HG02798 (cell line): ENCODE measurements around the gene LAMTOR2.
"Not testable (repeated sequence)": the region's sequence is repeated elsewhere in the genome, so short reads cannot be mapped to it uniquely, and the experiment has no call there.

Source experiments
- ATAC-seq: cut with Tn5 transposase; IDR thresholded peaks from one replicate; pipeline ENCODE4 v1.9.1; 2021; ENCODE audit warnings: mild to moderate bottlenecking; ENCODE audit not compliant: unreplicated experiment, poor library complexity

Gene LAMTOR2

DNA sequence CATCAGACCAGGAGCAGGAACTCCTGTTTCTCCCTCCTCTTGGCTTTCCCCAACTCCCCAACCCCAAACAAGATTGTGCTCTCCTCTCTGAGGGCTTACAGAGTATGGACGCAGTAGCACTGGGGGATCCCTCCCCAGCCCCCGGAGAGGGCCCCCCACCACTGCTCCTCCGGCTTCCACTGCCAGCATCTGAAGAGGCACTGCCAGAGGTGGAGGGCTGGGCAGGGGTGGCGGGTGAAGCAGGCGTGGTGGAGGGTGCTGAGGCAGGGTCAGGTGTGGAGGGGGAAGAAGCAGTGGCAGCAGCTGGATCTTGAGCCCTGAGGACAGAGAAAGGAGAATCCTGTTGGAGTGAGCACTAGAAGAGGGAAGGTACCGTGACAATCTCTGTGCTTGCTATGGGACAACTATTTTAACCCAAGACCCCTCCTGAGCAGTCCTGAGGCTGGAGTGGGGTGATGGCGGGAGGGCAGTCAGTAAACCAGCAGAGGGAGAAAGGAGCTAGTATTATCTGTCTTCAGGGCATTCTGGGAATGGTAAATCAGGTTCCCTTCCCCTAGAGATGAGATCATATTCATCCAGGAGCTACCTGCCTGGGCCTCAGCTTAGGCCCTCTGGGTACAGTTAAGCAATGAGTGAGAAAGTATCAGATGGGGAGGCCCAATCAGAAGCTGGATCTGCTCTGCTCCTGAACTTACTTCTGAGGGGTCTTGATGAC lies 3.4 kb upstream of the LAMTOR2 start:
- no peak for ATAC-seq

DNA sequence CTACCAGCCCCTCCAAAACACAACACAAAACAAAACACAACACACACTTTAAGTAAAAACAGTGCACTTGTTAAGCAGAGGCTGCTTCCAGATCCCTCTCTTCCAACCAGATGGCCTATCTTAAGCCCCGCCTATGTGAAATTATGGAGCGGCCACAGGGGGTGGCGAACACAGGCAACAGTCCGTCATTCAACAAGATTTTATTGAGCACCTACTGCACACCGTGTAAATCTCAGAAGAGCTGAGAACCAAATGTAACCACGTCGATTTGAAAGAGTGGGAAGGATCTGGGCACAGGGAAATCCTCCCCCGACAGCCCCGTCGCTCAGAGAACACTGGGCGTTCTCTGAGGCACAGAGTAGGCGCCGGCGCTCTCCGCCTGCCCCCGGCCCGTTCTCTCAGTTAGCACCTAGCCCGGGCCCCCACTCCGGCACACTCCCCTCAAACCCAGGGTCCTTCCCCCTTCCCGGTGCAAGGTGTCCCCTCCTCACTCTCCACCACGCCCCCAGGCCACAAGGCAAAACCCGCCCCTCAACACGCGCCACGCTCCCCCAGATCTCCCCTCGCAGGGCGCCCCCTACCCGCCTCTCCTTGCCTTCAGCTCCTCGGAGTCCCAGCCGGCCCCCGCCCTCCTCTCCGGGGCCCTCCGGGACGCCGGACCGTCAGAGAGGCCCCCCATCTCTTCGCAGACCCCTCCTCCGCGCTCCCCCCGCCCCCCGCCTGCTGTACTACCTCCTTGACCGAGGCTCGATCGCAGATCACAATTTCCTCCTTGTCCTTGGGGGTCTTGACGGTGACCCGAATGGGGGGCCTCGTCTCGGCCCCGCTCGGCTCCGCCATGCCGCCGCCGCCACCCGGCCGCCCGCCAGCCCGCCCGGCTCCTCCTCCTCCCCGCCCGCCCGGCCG lies 1.5 kb upstream of the LAMTOR2 start:
- ATAC-seq: no peak

DNA sequence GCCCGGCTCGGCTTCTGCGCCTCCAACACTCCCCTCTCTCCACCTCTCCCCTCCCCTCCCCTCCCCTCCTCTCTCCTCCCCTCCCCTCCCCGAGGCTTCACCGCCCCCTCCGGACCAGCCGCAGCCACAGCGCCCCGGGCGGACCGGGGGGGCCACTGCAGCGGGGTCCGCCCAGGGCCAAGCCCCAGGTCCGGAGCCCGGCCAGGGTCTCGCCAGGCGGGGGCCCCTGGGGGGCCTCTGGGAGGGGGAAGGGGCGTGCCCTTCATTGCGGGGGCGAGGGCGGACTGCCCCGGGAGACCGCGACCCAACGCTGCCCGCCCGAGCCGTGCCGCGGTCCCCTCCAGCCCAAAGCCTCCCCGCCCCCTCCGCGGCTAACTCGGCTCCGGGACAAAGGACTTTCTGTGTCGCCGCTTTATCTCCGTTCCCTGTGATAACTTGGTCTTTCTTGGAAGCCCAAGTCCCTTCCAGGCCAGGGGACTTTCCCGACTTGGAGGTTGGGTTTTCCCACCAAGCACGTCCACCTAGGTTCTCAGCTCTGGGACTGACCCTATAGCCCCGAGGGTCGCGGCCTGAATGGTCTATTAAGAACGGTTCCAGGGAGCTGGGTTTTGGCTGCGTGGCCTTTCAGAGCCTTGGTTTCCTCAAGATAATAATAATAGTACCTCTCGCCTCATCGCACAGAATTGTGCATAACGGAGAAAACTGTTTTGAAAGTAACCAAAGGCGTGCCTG lies 648 bp upstream of the LAMTOR2 start, which contains the start of gene UBQLN4:
Gene UBQLN4, minus strand, starts transcription at position 31 of the 732 bp plus-strand sequence. CDS start 97 bp downstream, outside the sequence.
- peak; percentile 63 for ATAC-seq

DNA sequence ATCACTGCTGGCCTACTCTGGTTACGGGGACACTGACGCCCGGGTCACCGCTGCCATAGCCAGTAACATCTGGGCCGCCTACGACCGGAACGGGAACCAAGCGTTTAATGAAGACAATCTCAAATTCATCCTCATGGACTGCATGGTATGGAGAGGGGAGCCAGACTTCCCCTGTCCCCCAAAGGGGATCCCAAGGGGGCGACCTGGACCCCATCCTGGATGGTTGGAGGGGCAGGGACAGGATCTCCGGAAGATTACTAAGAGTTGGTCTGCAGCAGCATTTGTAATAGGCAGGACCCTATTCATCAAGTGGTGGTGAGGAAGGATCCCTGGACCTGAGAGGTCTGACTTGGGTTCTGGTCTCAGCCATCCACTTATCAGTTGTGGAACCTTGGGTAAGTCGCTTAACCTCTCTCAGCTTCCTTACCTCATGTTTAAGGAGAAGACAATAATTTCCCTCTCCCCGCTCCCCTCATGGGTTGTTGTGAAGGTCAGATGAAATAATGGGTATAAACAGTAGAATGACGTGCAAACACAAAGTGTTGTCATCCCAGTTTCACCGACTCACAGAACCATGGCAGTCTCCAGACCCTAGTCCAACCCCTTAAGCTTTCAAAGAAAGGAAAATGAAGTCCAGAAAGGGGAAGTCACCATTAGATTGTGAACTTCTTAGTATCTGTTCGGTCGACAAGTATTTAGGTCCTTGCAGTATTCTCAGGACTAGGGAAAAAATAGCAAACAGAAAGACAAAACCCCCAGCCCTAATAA lies 883 bp downstream of the LAMTOR2 start:
- no peak for ATAC-seq

DNA sequence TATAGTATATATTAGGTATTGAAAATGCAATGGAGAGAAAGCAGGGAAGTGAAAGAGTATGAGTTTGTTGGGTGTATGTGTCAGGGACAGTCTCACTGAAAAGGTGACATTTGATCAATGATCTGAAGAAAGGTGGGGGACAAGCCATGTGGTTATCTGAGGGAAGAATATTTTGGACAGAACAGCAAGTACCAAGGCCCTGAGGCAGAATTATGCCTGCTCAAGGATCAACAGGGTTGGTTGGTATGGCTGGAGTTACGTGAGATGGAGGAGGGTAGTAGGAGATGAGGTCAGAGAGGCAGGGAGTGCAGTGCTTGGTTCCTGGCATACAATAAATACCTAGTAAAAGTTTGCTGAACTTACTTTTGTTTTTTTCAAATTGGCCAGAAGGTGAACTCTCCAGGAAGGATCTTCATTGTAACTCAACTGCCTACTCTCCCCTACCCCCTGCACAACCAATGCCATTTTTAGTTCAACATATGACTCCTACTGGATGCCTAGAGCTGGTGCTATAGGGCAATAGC lies 1.8 kb downstream of the LAMTOR2 start:
- ATAC-seq: no peak

DNA sequence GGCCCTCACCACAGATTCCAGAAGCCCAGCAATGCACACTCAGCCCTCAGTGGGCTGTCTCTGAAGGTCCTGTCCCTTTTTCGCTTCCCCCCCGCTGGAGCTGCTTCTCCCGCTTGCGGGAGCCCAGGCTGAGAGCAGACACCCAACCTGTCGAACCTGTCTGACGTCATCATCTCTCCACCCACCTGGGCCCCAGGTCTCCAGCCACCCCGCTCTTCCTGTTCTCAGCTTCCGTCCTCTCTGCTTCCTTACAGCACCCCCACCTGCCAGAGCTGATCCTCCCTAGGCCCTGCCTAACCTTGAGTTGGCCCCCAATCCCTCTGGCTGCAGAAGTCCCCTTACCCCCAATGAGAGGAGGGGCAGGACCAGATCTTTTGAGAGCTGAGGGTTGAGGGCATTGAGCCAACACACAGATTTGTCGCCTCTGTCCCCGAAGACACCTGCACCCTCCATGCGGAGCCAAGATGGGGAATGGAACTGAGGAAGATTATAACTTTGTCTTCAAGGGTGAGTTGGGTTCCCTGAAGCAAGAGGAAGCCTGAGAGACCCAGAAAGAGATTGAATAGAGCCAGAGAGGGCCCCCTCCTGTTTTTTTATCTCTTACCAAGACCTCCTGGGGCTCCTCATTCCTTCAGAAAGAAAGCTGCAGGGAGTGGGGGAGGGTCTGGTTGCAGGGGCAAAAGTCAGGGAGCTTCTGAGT lies 6.5 kb downstream of the LAMTOR2 start, which contains the start of gene RAB25:
Gene RAB25, plus strand, starts transcription at position 224 of the 700 bp plus-strand sequence. Its CDS starts 241 bp downstream, at position 465.
- no peak for ATAC-seq

DNA sequence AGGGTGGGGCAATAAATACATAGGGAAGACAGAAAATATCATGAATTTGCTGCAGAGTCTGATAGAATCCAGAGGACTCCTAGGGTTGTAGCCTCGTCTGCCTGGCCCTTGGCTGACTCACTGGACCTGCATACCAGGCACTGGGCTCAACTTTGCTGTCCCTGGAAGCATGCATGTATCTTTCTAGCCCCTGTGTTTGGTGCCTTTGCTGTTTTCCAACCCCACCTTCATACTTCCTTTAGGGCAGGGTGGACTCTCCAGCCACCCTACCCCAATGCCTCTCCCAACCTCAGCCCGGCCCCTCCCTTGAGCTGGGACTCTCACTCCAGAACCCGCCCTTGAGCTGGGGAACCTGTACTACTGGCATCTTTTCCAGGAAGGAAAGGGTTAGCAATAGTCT lies 7.6 kb downstream of the LAMTOR2 start:
- ATAC-seq: no peak

DNA sequence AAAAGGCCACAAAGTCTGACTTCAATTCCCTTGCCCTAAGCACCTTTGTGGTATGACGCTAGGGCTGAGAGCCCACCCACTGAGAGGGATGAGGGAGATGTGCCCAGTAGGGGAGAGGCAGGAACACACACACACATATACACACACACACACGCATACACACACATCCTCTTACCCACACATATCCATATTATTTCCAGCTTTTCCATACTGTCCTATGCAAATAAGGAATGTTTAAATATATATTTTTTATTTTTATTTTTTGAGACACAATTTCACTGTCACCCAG lies 9.4 kb downstream of the LAMTOR2 start:
- no peak for ATAC-seq

DNA sequence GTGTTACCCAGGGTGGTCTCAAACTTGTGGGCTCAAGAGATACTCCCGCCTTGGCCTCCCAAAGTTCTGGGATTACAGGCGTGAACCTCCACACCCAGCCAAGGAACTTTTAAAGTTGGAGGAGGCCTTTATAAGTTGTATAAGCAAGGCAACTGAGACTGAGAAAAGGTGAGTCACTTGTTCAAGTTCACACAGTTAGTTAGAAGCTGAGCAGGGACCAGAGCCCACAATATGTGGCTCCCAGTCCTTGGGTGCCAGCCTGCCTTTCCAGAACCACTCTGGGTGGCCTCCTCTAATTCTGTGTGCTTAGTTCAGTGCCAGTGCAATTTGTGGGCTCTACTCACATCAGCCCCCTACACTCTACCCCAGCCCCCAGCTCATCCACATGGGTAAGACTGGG lies 10.0 kb downstream of the LAMTOR2 start:
- no peak for ATAC-seq

DNA sequence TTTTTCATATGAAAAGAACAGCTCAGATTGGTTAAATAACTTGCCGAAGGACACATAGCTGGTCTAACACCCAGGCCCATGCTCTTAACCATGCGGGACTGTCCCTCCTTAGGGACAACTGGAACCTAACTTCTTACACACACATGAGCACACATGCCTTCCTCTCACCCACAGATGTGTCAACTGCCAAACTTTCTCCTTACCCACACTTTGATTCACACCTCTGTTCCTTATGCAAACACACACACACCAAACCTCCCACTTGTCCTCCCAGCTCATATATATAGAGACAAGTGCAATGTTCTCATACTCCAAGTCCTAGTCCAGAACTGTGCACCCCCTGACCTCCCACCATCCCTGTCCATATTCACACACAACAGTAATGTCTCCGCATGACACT lies 10.6 kb downstream of the LAMTOR2 start:
- ATAC-seq: peak; percentile 53

DNA sequence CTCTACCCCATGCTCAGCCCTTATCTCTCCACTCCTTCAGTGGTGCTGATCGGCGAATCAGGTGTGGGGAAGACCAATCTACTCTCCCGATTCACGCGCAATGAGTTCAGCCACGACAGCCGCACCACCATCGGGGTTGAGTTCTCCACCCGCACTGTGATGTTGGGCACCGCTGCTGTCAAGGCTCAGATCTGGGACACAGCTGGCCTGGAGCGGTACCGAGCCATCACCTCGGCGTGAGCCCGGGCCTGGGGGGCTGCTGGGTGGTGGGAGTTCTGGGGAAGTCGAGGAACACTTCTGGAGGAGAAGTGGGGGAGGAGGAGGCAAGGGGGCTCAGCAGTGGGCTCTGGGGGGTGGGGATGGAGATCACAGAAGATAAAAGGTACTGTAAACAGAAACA lies 11.3 kb downstream of the LAMTOR2 start:
- ATAC-seq: no peak

DNA sequence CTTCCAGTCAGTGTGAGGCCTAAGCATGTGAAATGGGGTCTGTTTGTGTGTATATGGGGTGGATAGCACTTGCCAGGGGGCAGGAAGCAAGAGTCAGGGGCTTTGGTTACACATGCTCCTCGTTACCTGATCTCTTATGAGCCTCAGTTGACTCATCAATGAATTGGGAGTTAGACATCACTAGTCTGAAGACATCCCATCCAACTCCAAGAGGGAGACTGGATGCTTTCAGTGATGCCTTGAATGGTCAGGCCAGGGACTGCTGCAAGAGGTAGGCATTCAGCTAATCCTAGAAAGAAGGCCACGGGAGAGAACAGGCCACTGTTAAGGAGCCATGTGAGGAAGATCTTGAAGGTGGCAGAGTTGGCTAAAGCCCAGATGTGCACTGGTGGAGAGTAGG lies 12.7 kb downstream of the LAMTOR2 start:
- no peak for ATAC-seq

DNA sequence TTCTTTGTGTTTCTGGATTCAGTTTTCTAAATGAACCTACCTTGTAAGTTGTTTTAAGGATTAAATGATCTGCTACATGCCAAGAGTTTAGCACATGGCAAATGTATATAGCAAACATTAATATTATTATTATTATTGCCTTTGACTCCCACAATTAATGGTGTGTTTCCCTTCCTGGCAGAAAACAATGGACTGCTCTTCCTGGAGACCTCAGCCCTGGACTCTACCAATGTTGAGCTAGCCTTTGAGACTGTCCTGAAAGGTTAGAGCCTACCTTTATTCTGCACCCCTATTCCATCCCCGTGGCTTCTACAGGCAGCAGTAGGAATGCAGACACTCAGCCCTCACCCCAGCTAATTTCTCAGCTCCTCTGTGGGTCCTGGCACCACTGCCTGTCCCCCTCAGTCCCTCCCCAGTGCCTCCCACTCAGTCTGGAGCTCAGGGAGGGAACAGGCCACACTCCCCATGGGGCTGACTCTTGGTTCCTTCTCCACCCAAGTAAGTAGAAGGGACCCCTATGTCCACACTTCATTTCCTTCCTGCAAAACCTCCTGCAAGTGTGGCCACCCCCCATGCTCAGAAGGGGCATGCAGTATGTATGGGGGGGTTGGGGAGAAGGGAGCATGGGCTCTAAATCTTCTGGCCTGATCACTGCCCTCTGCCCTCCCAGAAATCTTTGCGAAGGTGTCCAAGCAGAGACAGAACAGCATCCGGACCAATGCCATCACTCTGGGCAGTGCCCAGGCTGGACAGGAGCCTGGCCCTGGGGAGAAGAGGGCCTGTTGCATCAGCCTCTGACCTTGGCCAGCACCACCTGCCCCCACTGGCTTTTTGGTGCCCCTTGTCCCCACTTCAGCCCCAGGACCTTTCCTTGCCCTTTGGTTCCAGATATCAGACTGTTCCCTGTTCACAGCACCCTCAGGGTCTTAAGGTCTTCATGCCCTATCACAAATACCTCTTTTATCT lies 15.2 kb downstream of the LAMTOR2 start:
- no peak for ATAC-seq

DNA sequence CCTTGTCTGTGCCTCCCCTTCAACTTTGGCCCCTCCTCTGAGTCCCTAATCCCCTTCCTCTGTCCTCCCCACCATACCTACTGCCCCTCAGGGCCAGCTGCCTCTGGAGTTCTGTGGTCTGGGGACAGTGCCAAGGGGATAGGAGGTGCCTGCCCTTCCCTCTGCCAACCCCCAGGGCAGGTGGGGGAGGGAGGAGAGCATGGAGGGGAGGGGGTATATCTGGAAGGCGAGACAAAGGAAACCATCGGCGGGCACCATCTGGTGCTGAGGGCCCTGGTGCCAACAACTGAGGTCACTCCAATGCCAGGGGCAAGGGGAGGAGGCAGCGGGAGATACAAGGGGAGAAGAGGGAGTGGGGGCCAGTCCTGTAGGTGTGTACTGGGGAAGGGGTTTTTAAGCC lies 16.0 kb downstream of the LAMTOR2 start:
- no peak for ATAC-seq

DNA sequence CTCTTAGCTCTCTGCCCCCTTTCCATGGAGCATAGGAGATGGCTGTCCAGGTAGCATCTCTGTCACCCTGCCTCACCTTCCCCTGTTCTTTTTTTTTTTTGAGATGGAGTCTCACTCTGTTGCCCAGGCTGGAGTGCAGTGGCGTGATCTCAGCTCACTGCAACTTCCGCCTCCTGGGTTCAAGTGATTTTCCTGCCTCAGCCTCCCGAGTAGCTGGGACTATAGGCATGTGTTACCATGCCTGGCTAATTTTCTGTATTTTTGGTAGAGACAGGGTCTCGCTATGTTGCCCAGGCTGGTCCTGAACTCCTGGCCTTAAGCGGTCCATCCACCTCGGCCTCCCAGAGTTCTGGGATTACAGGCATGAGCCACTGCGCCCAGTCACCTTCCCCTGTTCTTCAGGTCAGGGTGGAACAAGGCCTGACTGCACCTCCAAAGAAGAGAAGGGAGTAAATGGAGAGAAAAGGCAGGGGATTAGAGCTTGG lies 16.8 kb downstream of the LAMTOR2 start:
- not testable (repeated sequence) for ATAC-seq

DNA sequence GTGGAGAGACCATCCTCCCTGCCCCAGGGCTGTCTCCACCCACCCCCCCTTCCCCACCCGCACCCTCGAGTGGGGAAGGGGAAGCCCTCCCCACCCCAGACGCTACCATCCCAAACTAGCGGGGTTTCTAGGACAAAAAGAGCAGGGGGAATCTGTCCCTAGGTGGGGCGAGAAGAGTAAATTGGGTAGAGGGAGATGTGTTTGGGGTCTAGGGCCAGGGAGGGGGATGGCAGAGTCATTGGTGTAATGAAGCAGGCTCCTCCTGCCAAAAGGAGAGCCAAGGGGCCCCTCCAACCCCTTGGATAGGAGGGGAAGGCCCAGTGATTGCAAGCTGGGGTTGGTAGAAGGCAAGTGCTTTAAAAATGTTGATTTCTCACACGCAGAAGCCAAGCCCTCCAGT lies 17.7 kb downstream of the LAMTOR2 start:
- ATAC-seq: no peak

DNA sequence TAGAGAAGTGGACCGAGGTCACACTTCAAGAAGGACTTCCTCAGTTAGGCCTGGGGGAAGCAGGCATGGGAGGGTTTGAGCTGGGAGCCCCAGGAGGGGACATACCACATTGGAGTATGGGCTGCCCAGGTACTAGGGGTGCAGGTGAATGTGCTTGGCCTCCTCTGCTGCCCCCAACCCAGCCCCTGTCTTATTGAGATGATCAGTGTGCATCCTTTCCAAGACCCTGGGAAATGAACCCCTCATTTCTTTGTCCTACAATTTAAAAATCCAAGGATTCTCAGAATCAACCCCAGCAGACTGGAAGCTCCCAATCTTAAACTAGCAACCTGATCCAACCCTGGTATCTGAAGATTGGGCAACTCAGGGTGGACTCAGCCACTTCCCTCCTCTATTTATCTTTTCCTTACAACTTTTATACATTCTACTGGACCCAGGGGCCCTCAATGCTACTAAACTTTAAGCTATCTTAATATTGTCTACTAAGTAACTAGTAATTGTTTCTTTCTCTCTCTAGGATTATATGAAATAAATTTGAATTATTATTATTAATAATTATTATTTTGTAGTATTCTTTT lies 18.6 kb downstream of the LAMTOR2 start:
- ATAC-seq: no peak

DNA sequence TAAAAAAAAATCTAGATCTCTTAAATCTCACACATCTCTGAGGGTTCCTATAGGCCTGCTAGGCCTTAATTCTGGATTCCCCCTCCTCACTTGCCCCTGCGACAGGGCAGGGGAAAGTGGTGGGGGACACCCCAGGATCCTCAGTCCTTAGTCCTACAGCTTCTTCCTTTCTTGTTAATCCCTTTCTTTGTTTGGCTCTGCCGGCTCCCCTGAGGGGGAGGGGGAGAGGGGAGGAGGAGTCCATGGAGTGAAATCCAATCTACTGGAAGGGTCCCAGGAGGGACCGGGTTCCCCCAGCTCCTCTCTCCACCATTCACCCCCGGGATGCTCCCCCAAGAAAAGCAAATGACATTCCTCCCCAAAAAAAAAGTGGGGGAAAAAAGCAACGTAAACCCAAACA lies 19.2 kb downstream of the LAMTOR2 start:
- no peak for ATAC-seq
